Calu3 (cell line): ENCODE measurements around the gene KCNV2. TPM values are rescaled to one million over a fixed set of nuclear protein-coding genes. Genes with fewer than 3 reads are reported as not detected.

Source experiments
- BruUV-seq: library from RNA; stranded (reverse); fragments of 400-500 nt; replicated peaks from 2 replicates; lab custom pipeline; 2021; lab: Mats Ljungman, UMichigan
- CTCF ChIA-PET: fragments of 300-600 bp; sonication (Branson Sonifier 250); formaldehyde crosslinking; loops from one replicate; lab custom pipeline; 2022; ENCODE audit warnings: antibody characterized with exemption; lab: Charles Lee
- DNase-seq: peaks from one replicate; pipeline ENCODE4 v3.0.0; 2022
- H3K27ac Mint-ChIP-seq: one replicate; pipeline ENCODE4 v1.8.0; 2022; ENCODE audit warnings: mixed read lengths; ENCODE audit not compliant: unreplicated experiment
- H3K27me3 Mint-ChIP-seq: one replicate; pipeline ENCODE4 v1.8.0; 2022; ENCODE audit warnings: mixed read lengths; ENCODE audit not compliant: unreplicated experiment
- H3K36me3 Mint-ChIP-seq: one replicate; pipeline ENCODE4 v1.8.0; 2022; ENCODE audit warnings: mild to moderate bottlenecking, moderate library complexity, mixed read lengths; ENCODE audit not compliant: insufficient read depth, unreplicated experiment
- H3K4me1 Mint-ChIP-seq: one replicate; pipeline ENCODE4 v1.8.0; 2022; ENCODE audit warnings: mild to moderate bottlenecking, low read depth, mixed read lengths; ENCODE audit not compliant: unreplicated experiment
- H3K4me3 Mint-ChIP-seq: one replicate; pipeline ENCODE4 v1.8.0; 2022; ENCODE audit warnings: mild to moderate bottlenecking, low read depth, moderate library complexity, mixed read lengths; ENCODE audit not compliant: unreplicated experiment
- H3K9me3 Mint-ChIP-seq: one replicate; pipeline ENCODE4 v1.8.0; 2022; ENCODE audit warnings: low read depth, mixed read lengths; ENCODE audit not compliant: unreplicated experiment
- CTCF ChIP-seq: fragments of 200-600 bp; IDR thresholded peaks from one replicate; pipeline ENCODE4 v1.8.0; 2022; ENCODE audit warnings: antibody characterized with exemption; ENCODE audit not compliant: unreplicated experiment
- intact Hi-C: fragments of 100-400 bp; cut with micrococcal nuclease; formaldehyde crosslinking; loops from one replicate; pipeline ENCODE4 v1.10.0; 2022; ENCODE audit not compliant: unreplicated experiment
- total RNA-seq: library from RNA; stranded (reverse); gene quantifications from 2 replicates; pipeline ENCODE4 v1.2.3, GENCODE V29; 2022

The KCNV2 gene
- total RNA-seq, 1 experiment from 2014 or later: not detected

- BruUV-seq: no TSS peak
- no peaks in the 10 kb centered on the region for H3K27me3 Mint-ChIP-seq
- CTCF ChIA-PET: no interaction called here
- no peak overlapping the region for H3K27ac Mint-ChIP-seq
- no peak for TF ChIP-seq CTCF
- peaks cover 12% of the 10 kb centered on the region for H3K9me3 Mint-ChIP-seq
- intact Hi-C loops: no loop called here
- DNase-seq: no peak
- no peak overlapping the region for H3K4me3 Mint-ChIP-seq
- H3K4me1 Mint-ChIP-seq: no peaks in the 10 kb centered on the region
- peaks cover 37% of the 10 kb centered on the region for H3K36me3 Mint-ChIP-seq
Observed at GRCh38 chr9:2777454-2777853, 60.1 kb downstream of the KCNV2 start.

- Mint-ChIP-seq H3K27me3 (no peaks in the 10 kb centered on the region), H3K4me3 (no peak overlapping the region), H3K4me1 (no peaks in the 10 kb centered on the region), H3K36me3 (peaks cover 29% of the 10 kb centered on the region), H3K27ac (no peak overlapping the region), H3K9me3 (peaks cover 7% of the 10 kb centered on the region)
- DNase-seq: no peak
- intact Hi-C loops: no loop called here
- no peak for TF ChIP-seq CTCF
- CTCF ChIA-PET: interaction anchor here (0.7 kb wide), 1 partner anchor 1120 kb away, joined by 3 read pairs; no protein-coding TSS in a partner anchor
- no TSS peak for BruUV-seq
Observed at GRCh38 chr9:2778816-2779215, 61.5 kb downstream of the KCNV2 start.

Other genes with a start within 250 kb of the KCNV2 start
- gene VLDLR, start 95.7 kb upstream of the KCNV2 start, total RNA-seq: 17.4 and 17.8 TPM in 2 replicates
- 48.9 and 56.3 TPM in 2 replicates for gene PUM3, start 126.6 kb downstream of the KCNV2 start, total RNA-seq